ENCODE data around the gene ANKRD53. TPM values are rescaled to one million over a fixed set of nuclear protein-coding genes. Genes with fewer than 3 reads are reported as not detected.

The ANKRD53 gene
- total RNA-seq, 2 experiments from 2014 or later = 0.21 to 0.38 TPM

Other genes with a start within 250 kb of the ANKRD53 start
- 10 to 100 TPM; 33.2 to 36.1 TPM for gene ADD2, start 210.4 kb upstream of the ANKRD53 start, total RNA-seq
- not detected for gene FIGLA, start 188.0 kb upstream of the ANKRD53 start, total RNA-seq
- gene CLEC4F, start 158.0 kb upstream of the ANKRD53 start, total RNA-seq = not detected
- not detected for gene CD207, start 142.8 kb upstream of the ANKRD53 start, total RNA-seq
- not detected for gene VAX2, start 78.1 kb upstream of the ANKRD53 start, total RNA-seq
- gene ATP6V1B1, start 42.7 kb upstream of the ANKRD53 start, total RNA-seq = not detected
- 10 to 100 TPM; 81.6 to 87.2 TPM for gene TEX261, start 16.2 kb downstream of the ANKRD53 start, total RNA-seq
- gene NAGK, start 90.0 kb downstream of the ANKRD53 start, total RNA-seq = 10 to 100 TPM; 55.6 to 62.1 TPM
- 10 to 100 TPM; 10.6 TPM for gene MCEE, start 151.6 kb downstream of the ANKRD53 start, total RNA-seq
- gene MPHOSPH10, start 152.0 kb downstream of the ANKRD53 start, total RNA-seq = 10 to 100 TPM; 69.5 to 74.2 TPM
- gene PAIP2B, start 248.5 kb downstream of the ANKRD53 start, total RNA-seq = 1 to 10 TPM; 2.4 TPM

Data from activated naive CD8-positive, alpha-beta T cell treated with anti-CD3 and anti-CD28 coated beads for 36 hours (primary cell).